ENCODE data around the gene TXN.

The TXN gene

GRCh38 chr9:110256380-110257096, at the start of gene TXN:
TXN (minus strand) TSS chr9:110256507; CDS start chr9:110256435, 72 bp downstream.
- DNase-seq (ENCODE audit: low read depth) = peak; percentile 48
- peak within 1 kb of the TSS; percentile 83 for H3K4me3 ChIP-seq (ENCODE audit: low read length)
- TF ChIP-seq CTCF (conservative IDR thresholded peaks at IDR 0.05; ENCODE audit: low read depth, low read length) = no peak

GRCh38 chr9:110303133-110303532, 46.8 kb upstream of the TXN start:
- no peak overlapping the region for H3K4me3 ChIP-seq (ENCODE audit: low read length)
- no peak for DNase-seq (ENCODE audit: low read depth)
- TF ChIP-seq CTCF (conservative IDR thresholded peaks at IDR 0.05; ENCODE audit: low read depth, low read length) = no peak

- H3K4me3 ChIP-seq (ENCODE audit: low read length) = no peak overlapping the region
- TF ChIP-seq CTCF (conservative IDR thresholded peaks at IDR 0.05; ENCODE audit: low read depth, low read length) = no peak
- DNase-seq (ENCODE audit: low read depth) = no peak
Observed at GRCh38 chr9:110298043-110298605, 41.8 kb upstream of the TXN start.

GRCh38 chr9:110293248-110293647, 36.9 kb upstream of the TXN start:
- no peak for DNase-seq (ENCODE audit: low read depth)
- TF ChIP-seq CTCF (conservative IDR thresholded peaks at IDR 0.05; ENCODE audit: low read depth, low read length) = no peak
- no peak overlapping the region for H3K4me3 ChIP-seq (ENCODE audit: low read length)

- no peak for TF ChIP-seq CTCF (conservative IDR thresholded peaks at IDR 0.05; ENCODE audit: low read depth, low read length)
- no peak overlapping the region for H3K4me3 ChIP-seq (ENCODE audit: low read length)
- no peak for DNase-seq (ENCODE audit: low read depth)
Observed at GRCh38 chr9:110291921-110292557, 35.7 kb upstream of the TXN start.

- no peak for DNase-seq (ENCODE audit: low read depth)
- no peak for TF ChIP-seq CTCF (conservative IDR thresholded peaks at IDR 0.05; ENCODE audit: low read depth, low read length)
- H3K4me3 ChIP-seq (ENCODE audit: low read length) = no peak overlapping the region
Observed at GRCh38 chr9:110290001-110290400, 33.7 kb upstream of the TXN start.
